ENCODE measurements around the gene OR13D1. TPM values are rescaled to one million over a fixed set of nuclear protein-coding genes. Genes with fewer than 3 reads are reported as not detected.

Gene OR13D1
- total RNA-seq, result not detected

GRCh38 chr9:104694218-104694617 lies at the start of gene OR13D1:
Gene OR13D1, plus strand, starts transcription at chr9:104694518. Its CDS starts 0 bp downstream, at chr9:104694518.
- H3K9me3 ChIP-seq, result no peaks in the 10 kb centered on the region
- H3K4me3 ChIP-seq, result no peak within 1 kb of the TSS
- no peak for DNase-seq
- H3K27me3 ChIP-seq, result no peaks in the 10 kb centered on the region
- intact Hi-C loops (cut with DNase I), result no loop called here
- H3K27ac ChIP-seq, result no peak within 1 kb of the TSS
- H3K4me1 ChIP-seq, result no peaks in the 10 kb centered on the region
- no peak within 1 kb of the TSS for H3K9ac ChIP-seq (ENCODE audit: low read depth in 2 of 2, low read length in 2 of 2)
- H3K36me3 ChIP-seq, result no peaks in the 10 kb centered on the region
- TF ChIP-seq CTCF (IDR thresholded peaks at IDR 0.05), result no peak

GRCh38 chr9:104658496-104659195 lies 35.7 kb upstream of the OR13D1 start:
- intact Hi-C loops (cut with DNase I), result no loop called here
- H3K4me1 ChIP-seq, result no peaks in the 10 kb centered on the region

GRCh38 chr9:104675611-104676010 lies 18.7 kb upstream of the OR13D1 start:
- intact Hi-C loops (cut with DNase I), result no loop called here
- H3K9ac ChIP-seq (ENCODE audit: low read depth in 2 of 2, low read length in 2 of 2), result no peak overlapping the region
- DNase-seq, result no peak
- H3K4me3 ChIP-seq, result no peak overlapping the region
- H3K27ac ChIP-seq, result no peak overlapping the region
- H3K4me1 ChIP-seq, result no peaks in the 10 kb centered on the region
- no peaks in the 10 kb centered on the region for H3K36me3 ChIP-seq
- TF ChIP-seq CTCF (IDR thresholded peaks at IDR 0.05), result no peak
- no peaks in the 10 kb centered on the region for H3K27me3 ChIP-seq
- no peaks in the 10 kb centered on the region for H3K9me3 ChIP-seq

More at GRCh38 chr9:104658496-104659195, 35.7 kb upstream of the OR13D1 start:
- H3K9me3 ChIP-seq, result no peaks in the 10 kb centered on the region
- no peak overlapping the region for H3K9ac ChIP-seq (ENCODE audit: low read depth in 2 of 2, low read length in 2 of 2)
- no peaks in the 10 kb centered on the region for H3K27me3 ChIP-seq
- no peak overlapping the region for H3K4me3 ChIP-seq
- H3K27ac ChIP-seq, result no peak overlapping the region
- DNase-seq, result no peak
- H3K36me3 ChIP-seq, result no peaks in the 10 kb centered on the region
- TF ChIP-seq CTCF (IDR thresholded peaks at IDR 0.05), result no peak

- no peak for DNase-seq
- no peak overlapping the region for H3K9ac ChIP-seq (ENCODE audit: low read depth in 2 of 2, low read length in 2 of 2)
- H3K27ac ChIP-seq, result no peak overlapping the region
- intact Hi-C loops (cut with DNase I), result no loop called here
- no peaks in the 10 kb centered on the region for H3K4me1 ChIP-seq
- no peaks in the 10 kb centered on the region for H3K9me3 ChIP-seq
- no peaks in the 10 kb centered on the region for H3K36me3 ChIP-seq
- H3K4me3 ChIP-seq, result no peak overlapping the region
- TF ChIP-seq CTCF (IDR thresholded peaks at IDR 0.05), result peak; percentile 21
- H3K27me3 ChIP-seq, result no peaks in the 10 kb centered on the region
Observed at GRCh38 chr9:104682642-104683041, 11.7 kb upstream of the OR13D1 start.

- no peaks in the 10 kb centered on the region for H3K9me3 ChIP-seq
- no peak for DNase-seq
- no peak overlapping the region for H3K9ac ChIP-seq (ENCODE audit: low read depth in 2 of 2, low read length in 2 of 2)
- H3K27ac ChIP-seq, result no peak overlapping the region
- H3K4me1 ChIP-seq, result no peaks in the 10 kb centered on the region
- no peak overlapping the region for H3K4me3 ChIP-seq
- no peaks in the 10 kb centered on the region for H3K36me3 ChIP-seq
- H3K27me3 ChIP-seq, result no peaks in the 10 kb centered on the region
- intact Hi-C loops (cut with DNase I), result no loop called here
- TF ChIP-seq CTCF (IDR thresholded peaks at IDR 0.05), result no peak
Observed at GRCh38 chr9:104686081-104686480, 8.2 kb upstream of the OR13D1 start.

All from colonic mucosa (tissue), 4 donors.